ENCODE measurements around the gene GMPR. TPM values are rescaled to one million over a fixed set of nuclear protein-coding genes. Genes with fewer than 3 reads are reported as not detected.
"Not testable (repeated sequence)": the region's sequence is repeated elsewhere in the genome, so short reads cannot be mapped to it uniquely, and the experiment has no call there.

The GMPR gene
- total and polyA plus RNA-seq, 10 donors, result 5.4 to 37.4 (median 13.8) TPM

DNA sequence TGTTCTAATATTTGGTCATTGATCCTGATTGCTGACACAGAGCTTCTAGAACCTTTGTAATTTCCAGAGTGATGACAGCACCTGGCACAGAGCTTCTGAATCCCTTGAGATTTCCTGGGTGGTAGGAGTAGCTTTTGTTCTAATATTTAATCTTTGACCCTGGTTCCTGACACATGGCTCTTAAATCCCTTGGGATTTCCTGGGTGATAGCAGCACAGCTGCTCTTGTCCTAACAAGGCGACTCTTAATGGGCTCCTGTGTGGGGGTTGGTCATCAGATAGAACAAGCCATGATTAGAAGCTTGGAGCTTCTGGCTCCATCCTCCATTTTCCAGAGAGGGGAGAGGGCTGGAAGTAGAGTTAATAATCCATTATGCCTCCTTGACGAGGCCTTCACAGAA, 18.4 kb downstream of the GMPR start:
- no peak for TF ChIP-seq POLR2A (IDR thresholded peaks at IDR 0.05)
- no peak for TF ChIP-seq POLR2AphosphoS5 (IDR thresholded peaks at IDR 0.05)
- no peak for TF ChIP-seq CTCF (IDR thresholded peaks at IDR 0.05 in 8 of 11, conservative IDR thresholded peaks at IDR 0.05 in 3 of 11)

GRCh38 chr6:16257999-16258708, 19.8 kb downstream of the GMPR start:
- DNase-seq, result no peak
- Histone ChIP-seq H3K27me3 (replicated peaks in 1 of 7) (no peaks in the 10 kb centered on the region), H3K36me3 (peaks cover 0 to 9% (median 0%) of the 10 kb centered on the region in 6 donors), H3K4me3 (no peak overlapping the region), H3K27ac (no peak overlapping the region), H3K4me1 (peaks cover 0 to 5% (median 0%) of the 10 kb centered on the region in 6 donors), H3K9me3 (no peaks in the 10 kb centered on the region)
- intact Hi-C loops (cut with DNase I; ENCODE audit: low total_unique reads), result no loop called here
- WGBS, 5 donors, result 46 to 74% (median 68%) methylated on average over 7 of the region's 7 CpGs
- TF ChIP-seq POLR2AphosphoS5 (IDR thresholded peaks at IDR 0.05), result no peak
- TF ChIP-seq CTCF (IDR thresholded peaks at IDR 0.05 in 8 of 11, conservative IDR thresholded peaks at IDR 0.05 in 3 of 11), result no peak

More for the DNA sequence above, 18.4 kb downstream of the GMPR start:
- no peak for DNase-seq
- Histone ChIP-seq H3K9me3 (no peaks in the 10 kb centered on the region), H3K4me1 (peaks cover 0 to 5% (median 0%) of the 10 kb centered on the region in 6 donors), H3K27ac (no peak overlapping the region), H3K27me3 (replicated peaks in 1 of 7) (no peaks in the 10 kb centered on the region), H3K36me3 (peaks cover 0 to 9% (median 0%) of the 10 kb centered on the region in 6 donors), H3K4me3 (no peak overlapping the region)
- intact Hi-C loops (cut with DNase I; ENCODE audit: low total_unique reads), result no loop called here
- WGBS, 5 donors, result 91 to 96% (median 94%) methylated on average over 2 of the region's 2 CpGs

DNA sequence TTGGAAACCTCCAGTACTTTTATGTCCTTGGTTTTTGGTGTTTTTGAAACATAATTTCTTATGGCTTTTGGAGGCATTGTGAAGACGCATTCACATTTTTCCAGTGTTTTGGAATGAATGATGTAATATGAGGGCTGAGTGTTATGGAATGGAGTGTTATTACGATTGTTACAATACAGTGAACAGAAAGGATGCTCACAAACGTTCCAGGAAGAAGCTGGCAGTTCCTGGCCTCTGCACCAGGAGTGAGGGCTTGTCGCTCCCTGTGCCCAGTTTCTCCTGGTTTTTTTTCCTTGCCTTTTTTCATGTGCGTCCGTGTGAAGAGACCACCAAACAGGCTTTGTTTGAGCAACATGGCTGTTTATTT, 20.3 kb downstream of the GMPR start:
- no peak for TF ChIP-seq POLR2AphosphoS5 (IDR thresholded peaks at IDR 0.05)
- no peak for DNase-seq
- Histone ChIP-seq H3K27ac (no peak overlapping the region), H3K27me3 (replicated peaks in 1 of 7) (no peaks in the 10 kb centered on the region), H3K36me3 (peaks cover 0 to 9% (median 0%) of the 10 kb centered on the region in 6 donors), H3K9me3 (no peaks in the 10 kb centered on the region), H3K4me3 (no peak overlapping the region), H3K4me1 (peaks cover 0 to 5% (median 0%) of the 10 kb centered on the region in 6 donors)
- 78 to 88% (median 83%) methylated on average over 6 of the region's 6 CpGs for WGBS, 5 donors
- intact Hi-C loops (cut with DNase I; ENCODE audit: low total_unique reads), result no loop called here

GRCh38 chr6:16259604-16260003, 21.2 kb downstream of the GMPR start:
- H3K4me1 ChIP-seq; DNase-seq; H3K27me3 ChIP-seq (replicated peaks in 1 of 7); H3K36me3 ChIP-seq; intact Hi-C loops (cut with DNase I; ENCODE audit: low total_unique reads); H3K4me3 ChIP-seq; H3K27ac ChIP-seq; H3K9me3 ChIP-seq: not testable (repeated sequence)
- WGBS, 5 donors, result 85 to 93% (median 90%) methylated on average over 2 of the region's 3 CpGs

- H3K4me3 ChIP-seq; H3K27me3 ChIP-seq (replicated peaks in 1 of 7); intact Hi-C loops (cut with DNase I; ENCODE audit: low total_unique reads); H3K27ac ChIP-seq; H3K4me1 ChIP-seq; H3K9me3 ChIP-seq; H3K36me3 ChIP-seq; DNase-seq: not testable (repeated sequence)
- 81 to 90% (median 82%) methylated on average over 6 to 9 of the region's 9 CpGs for WGBS, 5 donors
Observed at GRCh38 chr6:16260602-16261001, 22.2 kb downstream of the GMPR start.

GRCh38 chr6:16262773-16263172, 24.4 kb downstream of the GMPR start:
- not testable (repeated sequence) for DNase-seq, H3K9me3 ChIP-seq
- WGBS, 5 donors, result 85 to 93% (median 93%) methylated on average over 10 to 12 of the region's 12 CpGs

DNA sequence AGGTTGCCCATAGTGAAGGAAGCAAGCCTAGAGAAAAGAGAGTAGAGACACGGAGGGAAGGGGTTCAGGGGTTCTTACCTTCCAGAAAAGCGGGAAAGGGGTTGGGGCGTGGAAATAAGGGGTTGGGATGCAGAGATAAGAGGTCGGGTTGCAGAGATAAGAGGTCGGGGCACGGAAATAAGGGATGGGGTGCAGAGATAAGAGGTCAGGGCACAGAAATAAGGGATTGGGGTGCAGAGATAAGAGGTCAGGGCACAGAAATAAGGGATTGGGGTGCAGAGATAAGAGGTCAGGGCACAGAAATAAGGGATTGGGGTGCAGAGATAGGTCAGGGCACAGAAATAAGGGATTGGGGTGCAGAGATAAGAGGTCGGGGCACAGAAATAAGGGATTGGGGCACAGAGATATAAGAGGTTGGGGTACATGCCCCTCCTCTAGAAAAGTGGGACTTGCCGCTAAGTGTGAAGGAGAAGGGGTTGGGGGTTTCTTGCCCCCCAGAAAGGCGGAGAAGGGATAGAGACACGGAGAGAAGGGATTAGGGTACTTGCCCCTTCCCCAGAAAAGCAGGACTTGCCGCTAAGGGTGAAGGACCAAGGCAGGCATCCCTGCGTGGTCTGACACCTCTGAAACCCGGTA, 25.2 kb downstream of the GMPR start:
- H3K27ac ChIP-seq; intact Hi-C loops (cut with DNase I; ENCODE audit: low total_unique reads); H3K9me3 ChIP-seq; DNase-seq; H3K4me3 ChIP-seq; H3K4me1 ChIP-seq; H3K36me3 ChIP-seq; H3K27me3 ChIP-seq (replicated peaks in 1 of 7): not testable (repeated sequence)
- WGBS, 5 donors, result 84 to 94% (median 87%) methylated on average over 13 of the region's 13 CpGs

More at GRCh38 chr6:16262773-16263172, 24.4 kb downstream of the GMPR start:
- H3K4me1 ChIP-seq; H3K4me3 ChIP-seq; H3K36me3 ChIP-seq; intact Hi-C loops (cut with DNase I; ENCODE audit: low total_unique reads); H3K27ac ChIP-seq; H3K27me3 ChIP-seq (replicated peaks in 1 of 7): not testable (repeated sequence)
